ENCODE data around the gene HDX.
"Not testable (repeated sequence)": the region's sequence is repeated elsewhere in the genome, so short reads cannot be mapped to it uniquely, and the experiment has no call there.

The HDX gene

GRCh38 chrX:84318661-84319060 is 183.6 kb downstream of the HDX start:
- no peak overlapping the region for H3K4me3 ChIP-seq (replicated peaks; ENCODE audit: low read depth, low read length)
- DNase-seq (ENCODE audit: extremely low read depth, low read depth) = no peak

DNA sequence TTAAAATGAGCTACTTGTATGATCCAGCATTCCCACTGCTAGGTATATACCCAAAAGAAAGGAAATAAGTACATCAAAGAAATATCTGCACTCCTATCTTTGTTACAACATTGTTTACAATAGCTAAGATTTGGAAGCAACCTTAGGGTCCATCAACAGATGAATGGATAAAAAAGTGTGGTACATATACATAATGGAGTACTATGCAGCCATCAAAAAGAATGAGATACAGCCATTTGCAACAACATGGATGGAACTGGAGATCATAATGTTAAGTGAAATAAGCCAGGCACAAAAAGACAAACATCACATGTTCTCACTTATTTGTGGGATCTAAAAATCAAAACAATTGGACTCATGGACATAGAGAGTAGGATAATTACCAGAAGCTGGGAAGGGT is 186.3 kb downstream of the HDX start:
- not testable (repeated sequence) for H3K4me3 ChIP-seq (replicated peaks; ENCODE audit: low read depth, low read length); DNase-seq (ENCODE audit: extremely low read depth, low read depth)

More at GRCh38 chrX:84318661-84319060, 183.6 kb downstream of the HDX start:
- no peak for TF ChIP-seq CTCF (IDR thresholded peaks at IDR 0.05; ENCODE audit: low read depth, low read length, missing control alignments)
